Keratinocyte (primary cell): ENCODE data around the gene ZNF862. TPM values are rescaled to one million over a fixed set of nuclear protein-coding genes. Genes with fewer than 3 reads are reported as not detected.

Experiments used
- DNase-seq: peaks from one replicate; pipeline ENCODE4 v3.0.0-alpha.2; 2011; ENCODE audit warnings: low read depth, missing footprints, low spot score
- FAIRE-seq: peaks from 2 replicates; lab custom pipeline; 2011; peaks lifted over from hg19 to GRCh38; lab: Jason Lieb, UNC
- H2AFZ ChIP-seq: 2 replicates; pipeline ENCODE4 v1.6.0; 2012; ENCODE audit warnings: low read length, control low read depth, inconsistent platforms; ENCODE audit not compliant: control insufficient read depth
- H3K27ac ChIP-seq: 2 replicates; pipeline ENCODE4 v1.5.1; 2011; ENCODE audit warnings: low read length; ENCODE audit not compliant: control insufficient read depth, insufficient read depth
- H3K27me3 ChIP-seq: 3 replicates; pipeline ENCODE4 v1.6.0; 2011; ENCODE audit warnings: low read length; ENCODE audit not compliant: control insufficient read depth, insufficient read depth; ENCODE audit errors: extremely low read depth
- H3K36me3 ChIP-seq, 2 experiments: 2 replicates in 1 of 2; 3 replicates in 1 of 2; pipeline ENCODE4 v1.5.1; 2011; ENCODE audit warnings: low read length in 2 of 2, mild to moderate bottlenecking in 1 of 2; ENCODE audit not compliant: control insufficient read depth in 2 of 2, insufficient read depth in 2 of 2; ENCODE audit errors: extremely low read depth in 1 of 2
- H3K4me1 ChIP-seq: 3 replicates; pipeline ENCODE4 v1.5.1; 2011; ENCODE audit warnings: low read length; ENCODE audit not compliant: control insufficient read depth, insufficient read depth; ENCODE audit errors: extremely low read depth
- H3K4me2 ChIP-seq: 3 replicates; pipeline ENCODE4 v1.6.0; 2011; ENCODE audit warnings: low read depth, low read length; ENCODE audit not compliant: control insufficient read depth, insufficient read depth; ENCODE audit errors: extremely low read depth
- H3K4me3 ChIP-seq, 3 experiments: fragments of 200-600 bp in 1 of 3; sonication (generic) in 1 of 3; 2 replicates in 2 of 3; 3 replicates in 1 of 3; pipeline ENCODE4 v1.5.1; 2011 to 2016; ENCODE audit warnings: low read length in 3 of 3, mild to moderate bottlenecking in 3 of 3, control low read depth in 2 of 3, inconsistent platforms in 1 of 3, low read depth in 1 of 3, mixed read lengths in 1 of 3, mixed run types in 1 of 3, moderate library complexity in 1 of 3; ENCODE audit not compliant: control insufficient read depth in 2 of 3, insufficient read depth in 2 of 3; ENCODE audit errors: extremely low read depth in 1 of 3
- H3K79me2 ChIP-seq: 2 replicates; pipeline ENCODE4 v1.6.0; 2012; ENCODE audit warnings: low read length; ENCODE audit not compliant: control insufficient read depth, insufficient read depth
- H3K9ac ChIP-seq: 3 replicates; pipeline ENCODE4 v1.6.0; 2011; ENCODE audit warnings: low read length; ENCODE audit not compliant: control insufficient read depth, insufficient read depth; ENCODE audit errors: extremely low read depth
- H3K9me1 ChIP-seq: 3 replicates; pipeline ENCODE4 v1.6.0; 2011; ENCODE audit warnings: low read length; ENCODE audit not compliant: control insufficient read depth, insufficient read depth; ENCODE audit errors: extremely low read depth
- H3K9me3 ChIP-seq: 2 replicates; pipeline ENCODE4 v1.5.1; 2012; ENCODE audit warnings: low read depth, low read length; ENCODE audit not compliant: control insufficient read depth
- H4K20me1 ChIP-seq: 3 replicates; pipeline ENCODE4 v1.6.0; 2011; ENCODE audit warnings: low read length; ENCODE audit not compliant: control insufficient read depth, insufficient read depth; ENCODE audit errors: extremely low read depth
- EZH2 ChIP-seq: IDR thresholded peaks from one replicate; pipeline ENCODE4 v1.6.1; 2012; ENCODE audit warnings: inconsistent platforms, mild to moderate bottlenecking, low read length, moderate library complexity
- dilution Hi-C: fragments of 300-500 bp; cut with MboI; formaldehyde crosslinking; loops from one replicate; pipeline ENCODE4 v1.7.0; 2020; ENCODE audit warnings: low sequenced_read_pairs; ENCODE audit not compliant: extremely low pct_ligation_motif_present
- polyA plus RNA-seq, 5 experiments: library from polyadenylated mRNA; depleted of rRNA in 3 of 5; stranded (reverse) in 3 of 5; stranded (forward) in 1 of 5; unstranded in 1 of 5; fragments of >200 nt; gene quantifications; 1 replicate in 1 of 5; 2 replicates in 3 of 5; 3 replicates in 1 of 5; pipeline versions ENCODE4 v1.2.1 to v1.2.3, GENCODE V29; 2011 to 2012; ENCODE audit warnings: missing spikeins in 2 of 5, low read depth in 1 of 5, low replicate concordance in 1 of 5
- TF ChIP-seq, protein P1 (sequence below), 3 experiments: IDR thresholded peaks in 1 of 3; conservative IDR thresholded peaks in 1 of 3; optimal IDR thresholded peaks in 1 of 3; 2 replicates in 2 of 3; 3 replicates in 1 of 3; pipeline versions ENCODE3 to v1.5.1; 2011; ENCODE audit warnings: low read length in 3 of 3, mild to moderate bottlenecking in 3 of 3, moderate library complexity in 2 of 3, control low read depth in 1 of 3, inconsistent platforms in 1 of 3; ENCODE audit not compliant: insufficient read depth in 2 of 3; ENCODE audit errors: extremely low read depth in 1 of 3

The ZNF862 gene
- polyA plus RNA-seq, 1 donor (not counting 4 experiments of a cell fraction or from before 2014, with no cell fraction given): 10.1 TPM

- H3K27me3 ChIP-seq: no peaks in the 10 kb centered on the region
- no peak overlapping the region for H3K4me3 ChIP-seq
- H3K9me3 ChIP-seq: no peaks in the 10 kb centered on the region
- no peak for DNase-seq
- no peak overlapping the region for H3K9ac ChIP-seq
- peaks cover 1% of the 10 kb centered on the region for H3K4me1 ChIP-seq
- peaks cover 0 to 11% of the 10 kb centered on the region in 2 experiments for H3K36me3 ChIP-seq
- no peak overlapping the region for H2AFZ ChIP-seq
- TF ChIP-seq, protein P1, sequence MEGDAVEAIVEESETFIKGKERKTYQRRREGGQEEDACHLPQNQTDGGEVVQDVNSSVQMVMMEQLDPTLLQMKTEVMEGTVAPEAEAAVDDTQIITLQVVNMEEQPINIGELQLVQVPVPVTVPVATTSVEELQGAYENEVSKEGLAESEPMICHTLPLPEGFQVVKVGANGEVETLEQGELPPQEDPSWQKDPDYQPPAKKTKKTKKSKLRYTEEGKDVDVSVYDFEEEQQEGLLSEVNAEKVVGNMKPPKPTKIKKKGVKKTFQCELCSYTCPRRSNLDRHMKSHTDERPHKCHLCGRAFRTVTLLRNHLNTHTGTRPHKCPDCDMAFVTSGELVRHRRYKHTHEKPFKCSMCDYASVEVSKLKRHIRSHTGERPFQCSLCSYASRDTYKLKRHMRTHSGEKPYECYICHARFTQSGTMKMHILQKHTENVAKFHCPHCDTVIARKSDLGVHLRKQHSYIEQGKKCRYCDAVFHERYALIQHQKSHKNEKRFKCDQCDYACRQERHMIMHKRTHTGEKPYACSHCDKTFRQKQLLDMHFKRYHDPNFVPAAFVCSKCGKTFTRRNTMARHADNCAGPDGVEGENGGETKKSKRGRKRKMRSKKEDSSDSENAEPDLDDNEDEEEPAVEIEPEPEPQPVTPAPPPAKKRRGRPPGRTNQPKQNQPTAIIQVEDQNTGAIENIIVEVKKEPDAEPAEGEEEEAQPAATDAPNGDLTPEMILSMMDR (optimal IDR thresholded peaks at IDR 0.05 in 1 of 3, IDR thresholded peaks at IDR 0.05 in 1 of 3, conservative IDR thresholded peaks at IDR 0.05 in 1 of 3; ENCODE audit: extremely low read depth in 1 of 3, insufficient read depth in 2 of 3, low read length in 3 of 3): no peak
- no peak for TF ChIP-seq EZH2
- no peak overlapping the region for H3K27ac ChIP-seq
- dilution Hi-C loops: no loop called here
- no peak overlapping the region for H3K4me2 ChIP-seq
- no peaks in the 10 kb centered on the region for H3K79me2 ChIP-seq
- H3K9me1 ChIP-seq: no peaks in the 10 kb centered on the region
- FAIRE-seq: no peak
- no peaks in the 10 kb centered on the region for H4K20me1 ChIP-seq
Measured at GRCh38 chr7:149861728-149862045, 23.5 kb downstream of the ZNF862 start.

DNA sequence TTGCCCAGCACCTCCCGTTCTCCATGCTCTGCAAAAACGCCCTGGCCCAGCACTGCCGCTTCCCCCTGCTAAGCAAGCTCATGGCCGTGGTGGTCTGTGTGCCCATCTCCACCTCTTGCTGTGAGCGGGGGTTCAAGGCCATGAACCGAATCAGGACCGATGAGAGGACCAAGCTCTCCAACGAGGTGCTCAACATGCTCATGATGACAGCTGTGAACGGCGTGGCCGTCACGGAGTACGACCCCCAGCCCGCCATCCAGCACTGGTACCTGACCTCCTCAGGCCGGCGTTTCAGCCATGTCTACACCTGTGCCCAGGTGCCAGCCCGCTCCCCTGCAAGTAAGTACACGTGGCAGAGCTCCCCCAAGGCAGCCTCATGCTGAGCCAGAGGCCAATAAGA, 24.0 kb downstream of the ZNF862 start:
- no peaks in the 10 kb centered on the region for H3K27me3 ChIP-seq
- no peaks in the 10 kb centered on the region for H3K9me1 ChIP-seq
- peaks cover 0 to 11% of the 10 kb centered on the region in 2 experiments for H3K36me3 ChIP-seq
- DNase-seq (no peak), FAIRE-seq (no peak)
- H3K4me2 ChIP-seq: no peak overlapping the region
- no peaks in the 10 kb centered on the region for H3K79me2 ChIP-seq
- no peaks in the 10 kb centered on the region for H4K20me1 ChIP-seq
- dilution Hi-C loops: no loop called here
- H2AFZ ChIP-seq: no peak overlapping the region
- no peak for TF ChIP-seq EZH2
- peaks cover 4% of the 10 kb centered on the region for H3K4me1 ChIP-seq
- no peak overlapping the region for H3K27ac ChIP-seq
- H3K4me3 ChIP-seq: no peak overlapping the region
- H3K9ac ChIP-seq: no peak overlapping the region
- no peaks in the 10 kb centered on the region for H3K9me3 ChIP-seq

DNA sequence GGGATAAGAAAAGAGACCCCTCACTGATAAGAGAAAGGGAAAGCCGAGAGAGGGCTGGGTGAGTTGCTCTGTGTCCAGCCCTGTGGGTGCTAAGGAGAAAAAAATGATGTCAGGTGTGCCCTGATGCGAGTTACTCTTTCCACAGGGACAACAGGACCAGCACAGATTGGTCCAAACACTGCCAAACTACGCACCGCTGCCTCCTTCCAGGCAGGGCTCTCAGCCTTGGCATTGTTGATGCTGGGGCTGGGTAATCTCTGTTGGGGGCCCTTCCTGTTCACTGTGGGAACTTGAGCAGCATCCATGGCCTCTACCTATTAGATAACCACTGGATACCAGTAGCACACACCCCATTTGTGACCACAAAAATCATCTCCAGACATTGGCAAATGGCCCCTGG, 25.3 kb downstream of the ZNF862 start:
- peaks cover 4% of the 10 kb centered on the region for H3K4me1 ChIP-seq
- H3K36me3 ChIP-seq: peaks cover 0 to 11% of the 10 kb centered on the region in 2 experiments
- H3K27ac ChIP-seq: no peak overlapping the region
- H2AFZ ChIP-seq: no peak overlapping the region
- H4K20me1 ChIP-seq: no peaks in the 10 kb centered on the region
- no peaks in the 10 kb centered on the region for H3K27me3 ChIP-seq
- no peaks in the 10 kb centered on the region for H3K9me3 ChIP-seq
- no peaks in the 10 kb centered on the region for H3K79me2 ChIP-seq
- no peaks in the 10 kb centered on the region for H3K9me1 ChIP-seq
- H3K4me2 ChIP-seq: no peak overlapping the region
- dilution Hi-C loops: no loop called here
- no peak for FAIRE-seq
- H3K9ac ChIP-seq: no peak overlapping the region
- TF ChIP-seq, protein P1 (optimal IDR thresholded peaks at IDR 0.05 in 1 of 3, IDR thresholded peaks at IDR 0.05 in 1 of 3, conservative IDR thresholded peaks at IDR 0.05 in 1 of 3; ENCODE audit: extremely low read depth in 1 of 3, insufficient read depth in 2 of 3, low read length in 3 of 3): no peak
- TF ChIP-seq EZH2: no peak
- no peak for DNase-seq
- no peak overlapping the region for H3K4me3 ChIP-seq
